Stimulated activated CD4-positive, alpha-beta T cell treated with anti-CD3 and anti-CD28 coated beads, Interleukin-15, amount 100 ng/mL, for 24 hours (primary cell): ENCODE data around the gene TTC31.
A peak's percentile ranks its signal among the peaks of the same experiment; 100 is the strongest.

Experiments
- DNase-seq: peaks from one replicate; pipeline ENCODE4 v3.0.0-alpha.2; 2020

TTC31 gene

DNA sequence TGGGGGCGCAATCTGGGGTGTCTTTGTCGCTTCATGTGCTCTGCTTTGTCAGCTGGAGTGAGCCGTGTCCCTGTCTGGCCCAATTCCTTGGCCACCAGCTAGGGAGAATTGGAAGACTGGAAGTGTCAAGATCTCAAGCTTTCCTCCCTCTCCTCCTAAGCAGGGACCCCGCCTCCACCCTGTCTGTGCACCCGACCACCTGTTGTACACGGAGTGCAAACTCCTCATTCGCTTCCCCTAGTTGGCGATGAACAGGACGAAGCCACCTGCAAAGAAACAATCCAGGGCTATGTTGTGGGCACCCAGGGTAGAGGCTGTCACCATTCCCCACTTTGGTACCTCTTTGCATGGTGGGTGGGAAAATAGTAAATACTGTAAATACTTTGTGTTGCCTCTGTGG is 44.9 kb downstream of the TTC31 start:
- DNase-seq: no peak

DNA sequence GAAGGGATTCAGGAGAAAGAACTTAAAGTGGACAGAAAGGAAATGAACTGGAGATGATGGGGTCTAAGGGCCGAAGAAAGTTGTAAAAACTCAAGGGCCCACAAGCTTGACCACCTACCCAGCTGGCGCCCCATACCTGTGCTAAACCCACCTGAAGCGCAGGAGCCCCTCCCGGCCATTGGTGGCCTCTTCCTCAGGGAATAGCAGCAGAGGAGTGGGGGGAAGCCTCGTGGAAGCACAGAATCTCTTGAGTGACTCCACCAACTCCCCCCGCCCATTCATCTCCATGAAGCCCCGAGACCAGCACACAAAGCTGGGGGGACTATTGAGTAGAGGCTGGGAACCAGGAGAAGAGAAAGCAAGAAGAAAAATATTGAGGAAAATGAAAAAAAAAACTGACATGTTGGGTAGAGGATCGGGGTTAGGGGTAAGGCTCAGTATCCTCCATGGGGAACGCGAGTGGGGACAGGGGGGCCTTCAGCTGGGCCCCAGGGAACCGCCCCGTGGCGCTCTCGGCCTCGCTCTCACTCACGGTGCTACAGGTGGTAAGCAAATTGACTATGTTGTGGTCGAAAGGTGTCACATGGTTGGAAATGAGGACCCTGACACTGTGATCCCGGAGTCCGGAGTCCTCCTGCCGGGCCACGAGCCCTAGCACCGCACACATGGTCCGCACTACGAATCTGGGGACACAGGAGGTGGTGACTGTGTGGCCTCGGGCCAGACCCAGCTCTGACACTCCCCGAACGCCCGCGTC is 45.9 kb downstream of the TTC31 start:
- DNase-seq: no peak

DNA sequence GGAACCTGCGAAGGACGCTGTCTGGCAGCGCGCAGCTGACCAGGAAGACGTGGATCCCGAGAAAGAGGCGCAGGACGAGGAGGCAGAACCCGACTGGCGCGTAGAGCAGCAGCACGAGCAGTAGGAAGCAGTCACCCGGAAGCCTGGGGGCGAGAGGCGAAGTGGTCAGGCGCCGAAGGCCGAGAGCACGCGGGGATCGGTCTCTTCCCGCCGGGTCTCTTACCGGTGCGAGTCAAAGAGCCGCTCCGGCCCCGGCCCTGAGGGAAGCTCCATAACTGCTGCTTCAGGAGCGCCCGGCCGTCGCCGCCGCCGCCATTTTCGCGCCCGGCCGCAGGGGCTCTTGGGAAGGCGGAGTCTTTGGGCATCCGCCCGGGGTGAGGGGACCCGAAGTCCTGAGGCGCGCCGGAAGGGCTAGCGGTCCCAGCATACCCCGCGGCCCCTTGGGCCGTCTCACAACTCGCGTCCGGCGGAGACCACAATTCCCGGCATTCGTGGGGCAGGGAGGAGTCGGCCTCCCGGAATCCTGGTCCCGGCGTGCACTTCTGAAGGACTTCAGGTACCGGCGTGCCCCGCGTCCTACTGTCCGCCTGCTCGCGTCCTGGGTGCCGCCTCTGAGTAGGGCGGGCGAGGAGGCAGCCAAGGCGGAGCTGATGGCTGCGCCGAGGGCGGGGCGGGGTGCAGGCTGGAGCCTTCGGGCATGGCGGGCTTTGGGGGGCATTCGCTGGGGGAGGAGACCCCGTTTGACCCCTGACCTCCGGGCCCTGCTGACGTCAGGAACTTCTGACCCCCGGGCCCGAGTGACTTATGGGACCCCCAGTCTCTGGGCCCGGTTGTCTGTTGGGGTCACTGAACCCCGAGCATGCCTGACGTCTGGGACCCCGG is 46.7 kb downstream of the TTC31 start, which contains the start of the genes AUP1 and HTRA2:
Gene AUP1, minus strand, starts transcription at position 350 of the 882 bp plus-strand sequence. Its CDS starts 77 bp downstream, at position 273.
Gene HTRA2, plus strand, starts transcription at position 577 of the 882 bp plus-strand sequence. Its CDS starts 74 bp downstream, at position 651.
- peak; percentile 97 for DNase-seq

DNA sequence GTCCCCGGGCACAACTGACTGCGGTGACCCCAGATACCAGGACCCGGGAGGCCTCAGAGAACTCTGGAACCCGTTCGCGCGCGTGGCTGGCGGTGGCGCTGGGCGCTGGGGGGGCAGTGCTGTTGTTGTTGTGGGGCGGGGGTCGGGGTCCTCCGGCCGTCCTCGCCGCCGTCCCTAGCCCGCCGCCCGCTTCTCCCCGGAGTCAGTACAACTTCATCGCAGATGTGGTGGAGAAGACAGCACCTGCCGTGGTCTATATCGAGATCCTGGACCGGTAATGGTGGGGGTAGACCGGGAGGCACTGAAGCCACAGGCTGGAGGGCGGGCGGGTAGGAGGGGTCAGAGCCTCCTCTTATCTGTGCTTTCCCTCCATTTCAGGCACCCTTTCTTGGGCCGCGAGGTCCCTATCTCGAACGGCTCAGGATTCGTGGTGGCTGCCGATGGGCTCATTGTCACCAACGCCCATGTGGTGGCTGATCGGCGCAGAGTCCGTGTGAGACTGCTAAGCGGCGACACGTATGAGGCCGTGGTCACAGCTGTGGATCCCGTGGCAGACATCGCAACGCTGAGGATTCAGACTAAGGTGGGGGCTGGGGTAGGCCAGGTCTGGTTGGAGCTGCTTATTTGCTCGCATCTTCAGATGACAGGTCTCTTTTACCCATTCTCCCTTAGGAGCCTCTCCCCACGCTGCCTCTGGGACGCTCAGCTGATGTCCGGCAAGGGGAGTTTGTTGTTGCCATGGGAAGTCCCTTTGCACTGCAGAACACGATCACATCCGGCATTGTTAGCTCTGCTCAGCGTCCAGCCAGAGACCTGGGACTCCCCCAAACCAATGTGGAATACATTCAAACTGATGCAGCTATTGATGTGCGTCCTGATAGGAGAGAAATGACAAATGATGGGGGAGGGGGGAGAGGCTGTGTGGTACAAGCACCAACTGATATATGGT is 47.6 kb downstream of the TTC31 start:
- peak; percentile 65 for DNase-seq

DNA sequence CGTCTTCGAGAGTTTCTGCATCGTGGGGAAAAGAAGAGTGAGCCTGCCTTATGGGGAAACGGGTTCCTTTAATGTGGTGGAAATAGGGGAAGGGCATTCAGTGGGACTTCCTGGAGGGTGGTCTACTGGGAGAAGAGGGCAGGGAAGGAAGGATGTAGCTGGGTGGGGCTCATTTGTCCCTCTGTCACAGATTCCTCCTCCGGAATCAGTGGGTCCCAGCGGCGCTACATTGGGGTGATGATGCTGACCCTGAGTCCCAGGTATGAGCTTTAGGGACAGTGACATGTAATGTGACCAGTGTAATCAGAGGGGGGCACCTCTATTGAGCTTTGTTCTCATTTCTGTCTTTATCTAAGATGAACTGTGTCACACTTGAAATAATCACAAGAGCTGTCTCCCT is 48.8 kb downstream of the TTC31 start:
- DNase-seq: no peak

DNA sequence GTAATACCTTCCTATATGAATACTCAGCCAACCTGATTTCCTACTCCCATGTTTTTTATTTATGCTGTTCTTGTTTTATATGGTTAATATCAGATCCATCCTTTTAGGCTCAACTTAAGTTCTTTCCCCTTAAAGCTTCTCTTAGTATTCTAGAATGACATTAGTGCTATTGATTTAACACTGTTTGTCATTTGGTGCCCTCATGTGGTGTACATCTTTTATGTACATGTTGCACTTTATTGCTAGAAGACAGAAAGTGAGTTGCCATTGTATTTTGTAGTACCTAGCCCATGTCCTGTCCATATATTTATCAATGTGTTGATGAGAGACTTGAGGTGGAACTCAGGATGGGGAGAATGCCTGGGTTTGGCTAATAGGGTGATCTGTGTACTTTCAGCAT is 49.3 kb downstream of the TTC31 start:
- DNase-seq: no peak

DNA sequence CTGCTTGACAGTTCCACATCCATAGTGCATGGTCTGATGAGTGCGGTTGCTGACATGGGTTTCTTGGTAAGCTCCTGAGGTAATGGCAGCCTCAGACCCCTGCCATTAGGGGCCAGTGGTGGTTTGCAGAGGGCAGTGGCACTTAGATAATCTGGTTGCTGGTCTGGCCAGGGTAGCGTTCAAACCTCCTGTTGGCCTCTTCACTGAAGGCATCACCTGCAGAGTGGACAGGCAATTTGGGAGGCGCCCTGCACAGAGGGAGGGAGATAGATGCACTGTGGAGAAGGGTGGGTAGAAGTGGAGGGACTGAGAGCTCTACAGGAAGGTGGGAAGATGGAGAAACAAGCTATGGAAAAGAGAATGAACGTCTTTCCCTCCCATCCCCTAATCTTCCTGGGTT is 50.6 kb downstream of the TTC31 start:
- DNase-seq: no peak

DNA sequence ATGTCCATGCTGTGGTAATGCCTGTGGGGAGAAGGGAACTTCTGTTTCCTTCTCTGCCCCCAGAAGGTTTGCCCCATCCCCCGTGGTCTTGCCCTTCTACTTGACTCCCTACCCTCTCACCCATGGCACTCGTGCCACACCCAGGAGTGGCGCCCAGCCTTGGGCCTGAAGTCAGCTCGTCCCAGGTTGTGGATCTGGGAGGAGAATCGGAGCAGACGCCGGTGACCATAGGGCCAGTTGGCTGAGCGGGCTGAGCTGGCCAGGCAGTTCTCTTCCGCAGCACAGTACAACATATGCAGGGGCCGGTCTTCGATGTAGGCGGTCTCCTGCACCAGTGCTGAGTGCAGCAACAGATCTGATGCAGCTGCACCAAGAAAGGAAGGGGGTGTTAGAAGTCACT is 51.5 kb downstream of the TTC31 start:
- DNase-seq: no peak

DNA sequence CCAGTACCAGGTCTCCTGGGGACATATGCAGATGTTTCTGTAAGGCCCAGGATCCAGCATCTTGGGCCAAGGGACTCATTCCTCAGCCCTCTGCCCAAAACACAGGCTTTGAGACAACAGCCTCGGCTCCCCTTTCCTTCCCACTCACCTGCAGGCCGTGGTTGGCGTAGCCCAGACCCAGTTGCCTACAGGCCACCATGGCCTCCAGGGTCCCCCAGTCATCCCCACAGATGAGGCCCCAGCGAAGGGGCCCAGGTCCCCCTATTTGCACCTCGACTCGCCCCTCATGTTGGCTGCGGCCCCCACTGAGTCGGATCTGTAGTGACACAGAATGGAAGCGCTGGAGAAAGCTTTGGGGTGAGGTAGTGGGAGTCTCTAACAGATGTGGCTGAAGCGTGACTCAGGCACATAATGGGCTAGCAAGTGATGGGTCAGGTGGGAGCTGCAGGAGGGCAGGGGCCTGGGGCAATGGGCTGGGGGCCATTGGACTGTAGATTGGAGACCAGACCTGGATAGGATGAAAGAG is 52.6 kb downstream of the TTC31 start:
- no peak for DNase-seq

DNA sequence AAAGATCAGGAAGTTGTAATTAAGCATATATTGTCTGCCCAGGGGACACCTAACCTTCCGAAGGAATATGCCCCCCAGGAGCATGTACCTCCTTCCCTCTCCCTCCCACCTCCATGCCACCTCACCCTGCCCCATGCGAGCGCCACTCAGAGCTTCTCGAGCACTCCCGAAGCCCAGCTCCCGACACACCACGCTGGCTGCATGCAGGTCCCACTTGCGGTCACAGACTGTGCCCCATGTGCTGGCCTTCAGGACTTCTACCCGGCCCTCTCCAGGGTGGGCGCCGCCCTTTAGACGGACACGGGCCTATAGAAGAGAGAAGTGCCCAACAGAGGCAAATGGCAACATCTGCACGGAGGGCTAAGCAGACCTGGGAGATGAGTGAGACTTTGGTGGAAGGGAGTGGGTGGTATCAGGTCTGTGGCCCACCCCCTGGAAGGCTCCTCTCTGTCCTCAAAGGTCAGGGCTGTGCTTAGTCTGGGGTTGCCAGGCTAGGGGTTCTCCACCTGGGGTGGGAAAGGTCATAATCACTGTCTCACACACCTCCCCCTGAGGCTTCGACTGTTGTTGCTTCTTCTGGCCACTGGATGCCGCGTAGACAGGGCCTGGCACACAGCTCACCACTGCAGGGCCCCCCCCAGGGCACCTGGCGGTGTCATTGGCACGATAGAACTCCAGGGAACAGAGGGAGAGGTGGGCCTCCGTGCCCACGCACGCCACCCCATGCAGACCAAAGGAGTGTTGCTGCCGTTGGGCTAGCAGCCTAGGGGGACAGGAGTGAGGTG is 53.5 kb downstream of the TTC31 start:
- DNase-seq: no peak

DNA sequence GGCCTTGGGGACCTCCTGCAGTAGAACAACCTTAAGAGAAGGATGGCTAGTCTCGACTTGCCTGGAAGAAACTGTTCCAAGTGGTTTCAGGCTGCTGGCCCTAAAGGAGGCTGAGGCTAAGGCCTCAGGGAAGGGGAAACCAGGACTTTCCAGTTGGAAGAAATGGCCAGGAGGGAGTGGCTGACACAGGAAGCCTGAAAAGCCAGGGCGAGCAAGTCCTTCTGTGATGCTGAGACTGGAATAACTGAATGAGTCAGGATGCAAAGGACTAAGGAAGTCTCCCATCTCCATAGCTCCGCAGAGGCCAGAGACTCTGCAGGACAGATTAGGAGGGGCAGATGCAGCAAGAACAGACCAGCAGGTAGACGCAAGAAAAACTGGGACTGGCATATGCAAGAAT is 54.3 kb downstream of the TTC31 start:
- DNase-seq: no peak

DNA sequence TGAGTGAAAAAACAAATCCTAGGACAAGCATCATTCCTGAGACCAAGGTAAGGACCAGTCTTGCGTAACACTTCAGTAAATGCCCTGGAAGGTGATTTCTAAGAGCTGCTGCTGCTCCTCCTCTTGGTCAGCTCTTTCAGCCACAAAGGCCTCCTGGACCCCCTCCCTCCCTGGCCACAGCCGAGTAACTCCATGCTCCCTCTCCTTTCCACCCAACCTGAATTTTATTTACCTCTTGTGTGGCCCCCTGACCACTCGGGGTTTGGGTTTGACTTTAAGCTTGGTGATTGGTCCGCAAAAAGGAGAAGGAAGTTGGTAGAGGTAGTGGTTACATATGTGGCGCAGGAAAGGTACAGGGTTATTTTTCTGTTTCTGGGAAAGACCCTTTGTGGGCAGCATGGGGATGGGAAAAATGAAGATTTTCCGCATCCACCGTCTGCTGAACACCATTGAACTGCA is 56.0 kb downstream of the TTC31 start:
- DNase-seq: no peak

DNA sequence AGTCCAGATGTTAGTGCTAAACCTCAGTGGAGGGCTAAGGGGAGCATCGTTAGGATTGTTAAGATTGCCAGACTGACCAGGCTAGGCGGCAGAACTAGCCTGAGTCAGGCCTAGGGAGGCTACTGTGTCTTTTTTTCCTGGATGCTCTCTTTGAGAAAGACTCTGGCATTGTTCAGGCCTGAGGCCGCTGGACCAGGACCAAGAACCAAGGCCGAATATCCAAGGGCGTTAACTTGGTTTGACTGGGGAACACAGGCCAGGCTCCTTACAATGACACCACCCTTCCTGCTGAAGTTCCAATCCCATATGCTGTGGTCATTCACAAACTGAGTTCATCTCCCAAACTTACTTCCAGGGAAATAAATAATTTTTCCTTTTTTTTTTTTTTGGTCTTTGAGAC is 57.4 kb downstream of the TTC31 start:
- no peak for DNase-seq

DNA sequence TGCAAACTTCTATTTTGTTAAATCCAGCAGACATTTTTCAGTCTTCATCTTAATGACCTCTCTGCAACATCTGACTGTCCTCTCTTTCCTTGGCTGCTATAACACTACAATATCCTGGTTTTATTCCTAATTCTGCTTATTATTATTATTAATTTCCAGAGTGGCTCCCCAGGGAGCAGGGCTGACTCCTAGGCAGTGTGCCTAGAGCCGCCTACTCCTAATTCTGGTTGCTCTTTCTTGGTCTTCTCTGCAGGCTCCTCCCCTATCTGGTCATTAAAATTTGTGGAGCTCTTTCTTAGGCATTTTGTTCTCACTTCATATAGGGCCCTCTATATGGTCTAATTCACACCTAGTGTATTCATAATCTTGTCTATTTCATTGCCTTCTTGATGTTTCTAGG is 60.1 kb downstream of the TTC31 start:
- DNase-seq: no peak
